Osteoblast (primary cell): ENCODE measurements around the gene DIP2A. TPM values are rescaled to one million over a fixed set of nuclear protein-coding genes. Genes with fewer than 3 reads are reported as not detected.

Source experiments
- DNase-seq: peaks from one replicate; pipeline ENCODE4 v3.0.0; 2011; ENCODE audit warnings: low spot score, mixed read lengths; ENCODE audit not compliant: insufficient read length; ENCODE audit errors: missing footprints
- H2AFZ ChIP-seq: 2 replicates; pipeline ENCODE4 v1.6.0; 2011; ENCODE audit warnings: mild to moderate bottlenecking, low read length
- H3K27ac ChIP-seq: 2 replicates; pipeline ENCODE4 v1.5.1; 2011; ENCODE audit warnings: mild to moderate bottlenecking, low read depth, low read length, moderate library complexity
- H3K27me3 ChIP-seq: 2 replicates; pipeline ENCODE4 v1.6.0; 2012; ENCODE audit warnings: mild to moderate bottlenecking, control low read depth, inconsistent platforms, low read length, moderate library complexity; ENCODE audit not compliant: insufficient read depth
- H3K36me3 ChIP-seq: 2 replicates; pipeline ENCODE4 v1.5.1; 2011; ENCODE audit warnings: mild to moderate bottlenecking, low read length, control low read depth, moderate library complexity; ENCODE audit not compliant: insufficient read depth
- H3K4me1 ChIP-seq: 2 replicates; pipeline ENCODE4 v1.5.1; 2011; ENCODE audit warnings: mild to moderate bottlenecking, low read length, control low read depth, moderate library complexity; ENCODE audit not compliant: insufficient read depth
- H3K4me2 ChIP-seq: 2 replicates; pipeline ENCODE4 v1.6.0; 2011; ENCODE audit warnings: mild to moderate bottlenecking, low read length; ENCODE audit not compliant: insufficient read depth
- H3K4me3 ChIP-seq: fragments of 200-600 bp; sonication (generic); 3 replicates; pipeline ENCODE4 v1.5.1; 2012; ENCODE audit warnings: mild to moderate bottlenecking, low read length, inconsistent platforms; ENCODE audit not compliant: insufficient read depth
- H3K79me2 ChIP-seq: 2 replicates; pipeline ENCODE4 v1.6.0; 2012; ENCODE audit warnings: mild to moderate bottlenecking, low read length, control low read depth, inconsistent platforms; ENCODE audit not compliant: insufficient read depth
- H3K9me3 ChIP-seq: 2 replicates; pipeline ENCODE4 v1.5.1; 2011; ENCODE audit warnings: low read depth, low read length, control low read depth
- H4K20me1 ChIP-seq: 2 replicates; pipeline ENCODE4 v1.6.0; 2012; ENCODE audit warnings: mild to moderate bottlenecking, low read length, control low read depth; ENCODE audit not compliant: insufficient read depth
- CTCF ChIP-seq: IDR thresholded peaks from 2 replicates; pipeline ENCODE4 v1.5.1; 2011; ENCODE audit warnings: mild to moderate bottlenecking, low read depth, low read length, moderate library complexity; ENCODE audit errors: extremely low read depth
- total RNA-seq: library from RNA; depleted of rRNA; stranded (reverse); fragments of >200 nt; gene quantifications from 2 replicates; pipeline ENCODE4 v1.2.3, GENCODE V29; 2012

The DIP2A gene
- total RNA-seq, 1 donor = 22.8 TPM

GRCh38 chr21:46597031-46597430, 138.3 kb downstream of the DIP2A start:
- H2AFZ ChIP-seq = peak overlapping the region; percentile 20
- no peak overlapping the region for H3K4me3 ChIP-seq
- no peak overlapping the region for H3K4me2 ChIP-seq
- peaks cover 11% of the 10 kb centered on the region for H3K4me1 ChIP-seq
- no peaks in the 10 kb centered on the region for H3K27me3 ChIP-seq
- H3K27ac ChIP-seq = no peak overlapping the region
- H3K36me3 ChIP-seq = no peaks in the 10 kb centered on the region
- no peak for TF ChIP-seq CTCF
- H3K9me3 ChIP-seq = no peaks in the 10 kb centered on the region
- H4K20me1 ChIP-seq = no peaks in the 10 kb centered on the region
- no peaks in the 10 kb centered on the region for H3K79me2 ChIP-seq
- DNase-seq = no peak

GRCh38 chr21:46597896-46598343, 139.2 kb downstream of the DIP2A start:
- H3K27me3 ChIP-seq = no peaks in the 10 kb centered on the region
- TF ChIP-seq CTCF = no peak
- no peaks in the 10 kb centered on the region for H3K36me3 ChIP-seq

DNA sequence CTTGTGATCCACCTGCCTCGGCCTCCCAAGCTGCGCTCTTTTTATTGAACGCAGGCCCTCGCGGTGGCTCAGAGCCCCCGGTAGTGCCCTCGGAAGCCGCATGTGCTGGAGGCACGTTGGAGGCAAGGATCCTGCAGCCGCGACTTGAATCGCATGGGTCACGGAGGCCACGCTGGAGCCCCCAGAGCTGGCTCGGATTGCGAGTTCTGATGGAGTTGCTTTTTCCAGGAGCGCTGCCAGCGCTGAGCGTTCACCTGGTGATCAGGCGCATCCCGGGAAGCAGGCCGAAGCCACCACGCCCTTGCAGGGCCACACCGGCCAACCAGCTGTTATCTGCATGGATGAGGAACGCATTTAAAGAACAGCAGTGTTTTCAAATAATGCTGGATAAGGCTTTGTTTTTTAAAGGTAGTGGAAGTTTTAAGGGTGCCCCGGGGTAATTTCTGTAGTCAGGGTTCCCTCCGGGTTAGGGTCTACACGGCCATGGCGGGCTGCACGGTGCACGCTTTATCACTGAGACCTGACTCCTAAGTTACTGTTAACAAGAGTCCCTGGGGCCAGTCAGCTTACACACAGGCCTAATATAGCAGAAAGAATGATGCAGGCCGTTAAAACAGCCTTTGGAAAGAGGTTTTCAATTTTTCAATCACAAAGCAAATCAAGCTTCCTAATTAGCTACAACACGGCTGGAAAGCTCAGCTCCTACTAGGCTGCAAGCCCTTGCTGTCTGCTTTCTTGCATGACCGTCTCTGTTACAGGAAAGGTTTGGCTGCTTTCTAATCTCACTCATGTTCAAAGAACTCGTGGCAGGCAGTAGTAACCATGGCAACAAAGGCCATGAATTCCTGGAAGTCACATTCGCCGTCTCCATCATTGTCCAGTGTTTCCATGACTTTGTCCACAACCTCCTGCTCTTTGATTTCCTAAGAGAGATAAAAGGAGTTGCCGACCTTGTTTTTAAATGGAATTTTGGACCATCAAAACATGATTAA, 140.2 kb downstream of the DIP2A start:
- Histone ChIP-seq H2AFZ (peak overlapping the region; percentile 32), H3K4me1 (peaks cover 11% of the 10 kb centered on the region), H3K79me2 (no peaks in the 10 kb centered on the region), H4K20me1 (no peaks in the 10 kb centered on the region), H3K27ac (peak overlapping the region; percentile 33), H3K4me2 (peak overlapping the region; percentile 39), H3K9me3 (no peaks in the 10 kb centered on the region), H3K4me3 (no peak overlapping the region), H3K36me3 (no peaks in the 10 kb centered on the region), H3K27me3 (no peaks in the 10 kb centered on the region)
- DNase-seq = peak; percentile 94
- no peak for TF ChIP-seq CTCF

More at GRCh38 chr21:46597896-46598343, 139.2 kb downstream of the DIP2A start:
- H3K9me3 ChIP-seq = no peaks in the 10 kb centered on the region
- peaks cover 11% of the 10 kb centered on the region for H3K4me1 ChIP-seq
- H3K4me2 ChIP-seq = peak overlapping the region; percentile 13
- no peak overlapping the region for H3K4me3 ChIP-seq
- DNase-seq = no peak
- no peaks in the 10 kb centered on the region for H3K79me2 ChIP-seq
- no peaks in the 10 kb centered on the region for H4K20me1 ChIP-seq
- no peak overlapping the region for H3K27ac ChIP-seq
- H2AFZ ChIP-seq = peak overlapping the region; percentile 56

GRCh38 chr21:46600305-46600704, 141.6 kb downstream of the DIP2A start:
- Histone ChIP-seq H3K9me3 (no peaks in the 10 kb centered on the region), H3K27me3 (no peaks in the 10 kb centered on the region), H3K27ac (no peak overlapping the region), H2AFZ (no peak overlapping the region), H3K79me2 (no peaks in the 10 kb centered on the region), H3K4me1 (peaks cover 11% of the 10 kb centered on the region), H4K20me1 (no peaks in the 10 kb centered on the region), H3K4me2 (no peak overlapping the region), H3K4me3 (no peak overlapping the region), H3K36me3 (no peaks in the 10 kb centered on the region)
- no peak for TF ChIP-seq CTCF
- no peak for DNase-seq
